Vagina (tissue), 2 donors: ENCODE measurements around the gene NCOR2.

Source experiments
- POLR2A ChIP-seq, 2 donors: fragments of 450-650 bp; IDR thresholded peaks; one replicate each; pipeline ENCODE4 v1.6.1; 2017; ENCODE audit warnings: antibody characterized with exemption in 2 of 2, mild to moderate bottlenecking in 2 of 2, moderate library complexity in 2 of 2
- POLR2AphosphoS5 ChIP-seq, 2 donors: sonication (generic); formaldehyde crosslinking; IDR thresholded peaks; one replicate each; pipeline ENCODE4 v1.9.0; 2017; ENCODE audit warnings: antibody characterized with exemption in 2 of 2, mild to moderate bottlenecking in 2 of 2, low read depth in 1 of 2; ENCODE audit not compliant: insufficient read depth in 1 of 2
- TF ChIP-seq, protein P1 (sequence below), 3 experiments: fragments of 450-650 bp in 2 of 3; fragments of 200-600 bp in 1 of 3; sonication (generic) in 1 of 3; IDR thresholded peaks; one replicate each; pipeline ENCODE4 v1.5.1; 2017 to 2019; ENCODE audit warnings: antibody characterized with exemption in 3 of 3, mild to moderate bottlenecking in 2 of 3, moderate library complexity in 2 of 3

GRCh38 chr12:124532967-124533366 is 34.4 kb downstream of the NCOR2 start:
- TF ChIP-seq, protein P1, sequence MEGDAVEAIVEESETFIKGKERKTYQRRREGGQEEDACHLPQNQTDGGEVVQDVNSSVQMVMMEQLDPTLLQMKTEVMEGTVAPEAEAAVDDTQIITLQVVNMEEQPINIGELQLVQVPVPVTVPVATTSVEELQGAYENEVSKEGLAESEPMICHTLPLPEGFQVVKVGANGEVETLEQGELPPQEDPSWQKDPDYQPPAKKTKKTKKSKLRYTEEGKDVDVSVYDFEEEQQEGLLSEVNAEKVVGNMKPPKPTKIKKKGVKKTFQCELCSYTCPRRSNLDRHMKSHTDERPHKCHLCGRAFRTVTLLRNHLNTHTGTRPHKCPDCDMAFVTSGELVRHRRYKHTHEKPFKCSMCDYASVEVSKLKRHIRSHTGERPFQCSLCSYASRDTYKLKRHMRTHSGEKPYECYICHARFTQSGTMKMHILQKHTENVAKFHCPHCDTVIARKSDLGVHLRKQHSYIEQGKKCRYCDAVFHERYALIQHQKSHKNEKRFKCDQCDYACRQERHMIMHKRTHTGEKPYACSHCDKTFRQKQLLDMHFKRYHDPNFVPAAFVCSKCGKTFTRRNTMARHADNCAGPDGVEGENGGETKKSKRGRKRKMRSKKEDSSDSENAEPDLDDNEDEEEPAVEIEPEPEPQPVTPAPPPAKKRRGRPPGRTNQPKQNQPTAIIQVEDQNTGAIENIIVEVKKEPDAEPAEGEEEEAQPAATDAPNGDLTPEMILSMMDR (IDR thresholded peaks at IDR 0.05): no peak
- TF ChIP-seq POLR2AphosphoS5 (IDR thresholded peaks at IDR 0.05; ENCODE audit: insufficient read depth in 1 of 2, low read depth in 1 of 2) (no peak), POLR2A (IDR thresholded peaks at IDR 0.05) (no peak)
